ENCODE measurements around the gene SGTA.

Gene SGTA

GRCh38 chr19:2770055-2771013 is 12.7 kb downstream of the SGTA start:
- H3K4me3 ChIP-seq (ENCODE audit: low read depth, low read length) = no peak overlapping the region
- in situ Hi-C loops (cut with HindIII; ENCODE audit: low sequenced_read_pairs) = no loop called here

GRCh38 chr19:2769218-2769617 is 13.9 kb downstream of the SGTA start:
- in situ Hi-C loops (cut with HindIII; ENCODE audit: low sequenced_read_pairs) = no loop called here
- no peak for TF ChIP-seq CTCF (IDR thresholded peaks at IDR 0.05; ENCODE audit: low read depth, low read length, missing control alignments)
- no peak overlapping the region for H3K4me3 ChIP-seq (ENCODE audit: low read depth, low read length)
- no peak for DNase-seq (ENCODE audit: low read depth)

More at GRCh38 chr19:2770055-2771013, 12.7 kb downstream of the SGTA start:
- no peak for TF ChIP-seq CTCF (IDR thresholded peaks at IDR 0.05; ENCODE audit: low read depth, low read length, missing control alignments)
- DNase-seq (ENCODE audit: low read depth) = no peak

GRCh38 chr19:2768365-2769132 is 14.5 kb downstream of the SGTA start:
- H3K4me3 ChIP-seq (ENCODE audit: low read depth, low read length) = no peak overlapping the region
- in situ Hi-C loops (cut with HindIII; ENCODE audit: low sequenced_read_pairs) = no loop called here
- TF ChIP-seq CTCF (IDR thresholded peaks at IDR 0.05; ENCODE audit: low read depth, low read length, missing control alignments) = no peak
- DNase-seq (ENCODE audit: low read depth) = no peak

GRCh38 chr19:2767688-2768087 is 15.4 kb downstream of the SGTA start:
- no peak for DNase-seq (ENCODE audit: low read depth)
- in situ Hi-C loops (cut with HindIII; ENCODE audit: low sequenced_read_pairs) = no loop called here
- no peak overlapping the region for H3K4me3 ChIP-seq (ENCODE audit: low read depth, low read length)
- TF ChIP-seq CTCF (IDR thresholded peaks at IDR 0.05; ENCODE audit: low read depth, low read length, missing control alignments) = no peak

GRCh38 chr19:2766594-2767372 is 16.3 kb downstream of the SGTA start:
- H3K4me3 ChIP-seq (ENCODE audit: low read depth, low read length) = no peak overlapping the region
- no peak for DNase-seq (ENCODE audit: low read depth)
- TF ChIP-seq CTCF (IDR thresholded peaks at IDR 0.05; ENCODE audit: low read depth, low read length, missing control alignments) = no peak
- in situ Hi-C loops (cut with HindIII; ENCODE audit: low sequenced_read_pairs) = no loop called here

GRCh38 chr19:2765376-2765775 is 17.7 kb downstream of the SGTA start:
- H3K4me3 ChIP-seq (ENCODE audit: low read depth, low read length) = no peak overlapping the region
- TF ChIP-seq CTCF (IDR thresholded peaks at IDR 0.05; ENCODE audit: low read depth, low read length, missing control alignments) = no peak
- DNase-seq (ENCODE audit: low read depth) = no peak
- in situ Hi-C loops (cut with HindIII; ENCODE audit: low sequenced_read_pairs) = no loop called here
